DMS79 (cell line): ENCODE measurements around the gene NRCAM.
"Not testable (repeated sequence)": the region's sequence is repeated elsewhere in the genome, so short reads cannot be mapped to it uniquely, and the experiment has no call there.

Experiments used
- DNase-seq: peaks from one replicate; lab custom pipeline; 2025; lab: John Stamatoyannopoulos, UW

Gene NRCAM

GRCh38 chr7:108402865-108403264 lies 53.4 kb downstream of the NRCAM start:
- DNase-seq, result peak; percentile 29

DNA sequence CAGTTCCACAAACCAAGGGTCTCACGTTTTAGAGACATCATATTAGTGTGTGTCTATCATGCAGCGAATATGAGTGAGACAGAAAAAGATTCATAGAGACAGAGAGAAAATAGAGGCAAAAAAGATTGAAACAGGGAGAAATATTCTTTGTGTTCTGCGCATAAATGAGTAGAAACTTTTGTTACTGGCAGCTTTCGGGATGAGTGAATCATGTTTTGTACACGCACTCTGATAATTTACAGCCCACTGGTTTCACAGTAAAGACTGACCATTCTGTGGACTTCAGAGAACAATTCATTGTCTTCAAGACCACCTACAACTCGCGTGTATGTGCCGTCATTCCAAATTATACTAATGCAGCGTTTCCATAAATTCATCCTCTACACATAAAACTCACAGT lies 60.2 kb downstream of the NRCAM start:
- DNase-seq, result no peak

GRCh38 chr7:108395426-108395825 lies 60.8 kb downstream of the NRCAM start:
- peak; percentile 71 for DNase-seq

- DNase-seq, result not testable (repeated sequence)
Observed at GRCh38 chr7:108393097-108393496, 63.1 kb downstream of the NRCAM start.

DNA sequence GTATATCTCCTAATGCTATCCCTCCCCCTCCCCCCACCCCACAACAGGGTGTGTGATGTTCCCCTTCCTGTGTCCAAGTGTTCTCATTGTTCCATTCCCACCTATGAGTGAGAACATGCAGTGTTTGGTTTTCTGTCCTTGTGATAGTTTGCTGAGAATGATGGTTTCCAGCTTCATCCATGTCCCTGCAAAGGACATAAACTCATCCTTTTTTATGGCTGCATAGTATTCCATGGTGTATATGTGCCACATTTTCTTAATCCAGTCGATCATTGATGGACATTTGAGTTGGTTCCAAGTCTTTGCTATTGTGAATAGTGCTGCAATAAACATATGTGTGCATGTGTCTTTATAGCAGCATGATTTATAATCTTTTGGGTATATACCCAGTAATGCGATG lies 68.5 kb downstream of the NRCAM start:
- not testable (repeated sequence) for DNase-seq

GRCh38 chr7:108385834-108386422 lies 70.3 kb downstream of the NRCAM start:
- peak; percentile 50 for DNase-seq

- DNase-seq, result no peak
Observed at GRCh38 chr7:108384716-108385483, 71.3 kb downstream of the NRCAM start.

DNA sequence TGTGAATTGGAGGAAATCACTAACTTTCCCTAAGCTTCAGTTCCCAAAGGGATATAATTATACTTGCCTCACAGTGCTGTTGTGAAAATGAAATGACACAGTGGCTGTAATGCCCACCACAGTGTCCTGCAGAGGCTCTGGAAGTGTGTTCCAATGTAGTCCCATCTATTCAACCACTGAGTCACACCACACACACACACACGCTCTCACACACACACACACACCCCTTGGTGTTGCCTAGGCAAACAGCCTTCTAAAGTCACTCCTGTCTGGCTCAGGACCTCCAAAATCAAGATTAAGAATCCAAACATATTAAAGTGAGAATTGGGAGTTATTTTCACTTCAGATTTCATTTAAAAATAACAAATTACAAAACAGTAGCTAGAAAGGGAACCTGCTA lies 73.3 kb downstream of the NRCAM start:
- DNase-seq, result no peak

- no peak for DNase-seq
Observed at GRCh38 chr7:108380517-108380916, 75.7 kb downstream of the NRCAM start.

GRCh38 chr7:108376206-108376605 lies 80.0 kb downstream of the NRCAM start:
- no peak for DNase-seq

DNA sequence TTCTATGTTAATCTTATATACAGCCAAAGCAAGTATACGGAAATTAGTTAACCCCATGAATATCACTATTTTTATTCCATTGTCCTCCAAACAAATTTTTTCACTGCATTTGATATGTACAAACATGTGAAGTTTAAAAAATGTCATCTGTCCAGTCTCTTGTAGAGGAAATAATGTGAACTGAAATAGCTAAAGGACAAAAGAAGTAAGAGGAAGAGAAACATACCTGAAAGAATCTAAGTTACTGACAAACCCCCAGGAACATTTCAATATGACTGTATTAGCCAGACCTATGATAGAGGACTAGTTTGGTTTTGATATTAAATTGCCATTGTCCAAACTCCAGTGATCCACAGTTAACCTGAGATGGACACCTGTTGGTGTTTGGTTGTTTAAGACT lies 80.6 kb downstream of the NRCAM start:
- DNase-seq, result no peak

DNA sequence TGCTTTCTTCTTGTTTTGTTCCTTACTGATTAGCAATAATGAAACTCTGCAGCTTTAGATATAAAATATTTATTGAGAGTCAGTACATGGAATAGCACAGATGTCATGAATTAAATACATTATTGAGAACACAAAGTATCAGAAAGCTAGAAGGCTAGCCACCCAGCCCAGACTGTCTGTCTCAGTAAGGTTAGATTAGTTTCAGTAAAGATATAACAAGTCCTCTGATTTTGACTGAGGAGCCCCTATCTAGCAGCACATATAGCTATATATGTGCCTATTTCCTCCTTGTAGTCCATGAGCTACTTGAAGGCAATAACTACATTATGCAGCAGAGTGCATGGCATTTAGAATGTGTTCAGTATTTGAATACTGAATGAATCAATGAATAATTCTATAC lies 81.3 kb downstream of the NRCAM start:
- no peak for DNase-seq

DNA sequence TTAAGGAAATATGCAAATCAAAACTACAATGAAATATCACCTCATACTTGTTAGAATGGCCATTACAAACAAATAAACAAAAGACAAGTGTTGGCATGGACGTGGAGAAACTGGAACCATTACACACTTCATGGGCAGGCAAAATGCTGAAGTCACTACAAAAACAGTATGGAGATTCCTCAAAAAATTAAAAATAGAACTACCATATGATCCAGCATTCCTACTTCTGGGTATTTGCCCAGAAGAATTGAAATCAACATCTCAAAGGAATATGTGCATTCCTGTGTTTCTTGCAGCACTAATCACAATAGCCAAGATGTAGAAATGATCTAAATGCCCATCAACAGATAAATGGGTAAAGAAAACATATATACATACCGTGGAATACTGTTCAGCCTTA lies 83.6 kb downstream of the NRCAM start:
- DNase-seq, result no peak

GRCh38 chr7:108370616-108371015 lies 85.6 kb downstream of the NRCAM start:
- no peak for DNase-seq

DNA sequence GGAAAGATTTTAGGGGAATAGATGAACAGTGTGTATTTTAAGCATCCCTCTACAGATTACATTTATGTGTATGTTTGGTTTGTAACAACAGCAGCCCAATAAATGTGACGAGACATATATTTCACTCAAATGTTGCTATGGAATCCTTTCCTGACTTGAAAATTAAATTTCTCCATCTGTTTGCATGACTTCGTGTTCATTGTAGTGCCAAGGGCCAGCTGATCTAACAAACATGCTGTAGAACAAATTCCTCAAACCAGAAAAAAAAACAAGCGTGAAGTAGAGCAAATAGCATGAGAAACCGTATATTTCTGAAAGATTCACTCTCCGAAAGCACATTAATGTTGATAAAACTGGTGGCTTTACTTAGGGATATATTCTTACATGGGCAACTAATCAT lies 87.8 kb downstream of the NRCAM start:
- DNase-seq, result no peak

- DNase-seq, result no peak
Observed at GRCh38 chr7:108367946-108368345, 88.3 kb downstream of the NRCAM start.

- no peak for DNase-seq
Observed at GRCh38 chr7:108367314-108367713, 88.9 kb downstream of the NRCAM start.

- no peak for DNase-seq
Observed at GRCh38 chr7:108363659-108364058, 92.6 kb downstream of the NRCAM start.

DNA sequence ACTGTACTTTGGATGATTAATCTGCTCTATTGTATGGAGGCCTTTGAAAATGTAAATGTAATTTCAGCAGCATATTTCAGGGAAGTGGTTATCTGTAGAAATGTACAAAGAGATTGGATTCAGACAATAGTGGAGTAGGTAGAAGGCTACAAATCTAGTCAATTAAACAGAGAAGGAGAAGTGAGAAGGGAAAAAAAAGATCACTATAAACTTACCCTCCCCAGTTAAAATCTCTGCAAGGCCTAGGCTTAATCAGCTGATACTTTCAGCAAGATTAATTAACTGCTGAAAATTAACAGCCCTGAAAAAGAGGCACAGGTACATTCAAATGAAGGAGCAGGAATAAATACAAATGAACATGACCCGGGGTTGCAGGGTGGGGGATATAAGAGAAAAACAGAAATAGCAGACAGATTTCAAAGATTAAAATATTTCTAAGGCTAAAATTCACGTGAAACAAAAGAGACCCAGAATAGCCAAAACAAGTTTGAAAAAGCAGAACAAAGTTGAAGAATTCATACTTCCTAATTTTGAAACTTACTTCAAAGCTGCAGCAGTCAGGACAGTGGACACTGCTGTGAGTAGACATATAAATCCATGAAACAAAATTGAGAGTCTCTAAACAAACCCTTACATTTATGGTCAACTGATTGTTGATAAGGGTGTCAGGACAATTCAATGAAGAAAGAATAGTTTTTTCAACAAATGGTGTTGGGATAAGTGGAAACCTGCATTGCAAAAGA lies 96.0 kb downstream of the NRCAM start:
- DNase-seq, result no peak

DNA sequence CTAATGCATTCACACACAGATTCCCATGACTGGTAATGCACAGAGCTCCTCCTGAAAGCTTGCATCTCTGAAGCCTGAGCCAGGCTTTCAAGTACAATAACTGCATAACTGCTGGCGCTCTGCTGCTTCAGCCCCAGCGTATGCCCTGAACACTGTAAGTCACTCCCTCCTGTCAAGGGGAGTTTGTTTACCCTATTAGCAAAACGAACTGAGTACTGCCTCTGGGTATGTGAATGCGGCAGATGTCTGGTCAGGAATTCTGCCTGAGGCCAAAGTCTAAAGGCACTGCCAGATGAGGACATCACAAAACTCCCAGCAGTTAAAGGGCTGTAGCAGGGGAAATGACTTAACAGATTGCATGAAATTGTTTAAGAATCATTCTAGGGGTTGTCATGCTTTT lies 97.7 kb downstream of the NRCAM start:
- peak; percentile 88 for DNase-seq

GRCh38 chr7:108351729-108352131 lies 104.5 kb downstream of the NRCAM start:
- DNase-seq, result peak; percentile 94

DNA sequence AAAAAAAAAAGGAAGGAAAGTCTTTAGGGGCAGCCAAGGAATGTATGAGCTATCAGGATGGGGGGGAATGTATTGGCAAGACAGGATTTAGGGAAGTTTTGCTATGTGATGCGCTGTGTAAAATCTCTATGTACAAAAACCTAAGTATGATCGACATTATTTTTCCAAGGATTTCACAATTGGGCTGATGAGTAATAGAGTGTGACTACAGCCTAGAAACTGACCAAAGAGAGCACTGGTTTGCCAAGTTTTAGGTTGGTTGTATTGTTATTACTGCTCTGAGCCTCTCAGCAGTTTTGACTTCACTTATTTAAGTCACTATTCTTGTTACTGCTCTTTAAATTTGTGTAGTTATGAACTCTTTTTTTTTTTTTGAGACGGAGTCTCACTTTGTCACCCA lies 107.3 kb downstream of the NRCAM start:
- DNase-seq, result no peak

DNA sequence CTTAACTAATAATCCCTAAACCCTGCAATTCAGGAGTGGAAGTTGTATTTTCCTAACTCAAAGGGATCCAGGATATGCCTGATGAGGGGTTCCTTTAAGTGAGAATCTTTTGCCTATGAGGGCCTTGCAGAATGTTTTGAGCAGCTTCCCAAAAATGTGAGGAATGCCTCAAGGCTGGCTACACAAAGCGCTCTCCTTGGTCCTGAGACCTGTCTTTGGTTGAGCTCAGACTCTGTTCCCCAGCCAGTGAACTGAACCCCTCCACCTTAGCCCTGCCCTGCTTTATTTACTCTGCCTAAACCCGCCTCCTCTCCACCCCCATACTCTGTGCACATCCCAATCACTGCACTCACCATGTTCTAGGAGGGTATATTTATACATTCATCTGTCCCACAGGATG lies 108.6 kb downstream of the NRCAM start:
- DNase-seq, result no peak
